Mesothelial cell of epicardium (in vitro differentiated cells): ENCODE measurements around the gene EMB. TPM values are rescaled to one million over a fixed set of nuclear protein-coding genes. Genes with fewer than 3 reads are reported as not detected.
"Not testable (repeated sequence)": the region's sequence is repeated elsewhere in the genome, so short reads cannot be mapped to it uniquely, and the experiment has no call there.

Experiments used
- DNase-seq, 2 experiments: peaks; one replicate each; pipeline ENCODE4 v3.0.0; 2021; ENCODE audit warnings: low spot score in 2 of 2; ENCODE audit not compliant: unreplicated experiment in 2 of 2
- H3K27ac Mint-ChIP-seq: 2 replicates; pipeline ENCODE4 v1.8.0; 2021; ENCODE audit warnings: mixed read lengths
- H3K27me3 Mint-ChIP-seq: 2 replicates; pipeline ENCODE4 v1.8.0; 2021; ENCODE audit warnings: low read depth, mixed read lengths
- H3K36me3 Mint-ChIP-seq: 2 replicates; pipeline ENCODE4 v1.8.0; 2021; ENCODE audit warnings: mixed read lengths
- H3K4me1 Mint-ChIP-seq: 2 replicates; pipeline ENCODE4 v1.8.0; 2021; ENCODE audit warnings: mixed read lengths
- H3K4me3 Mint-ChIP-seq: 2 replicates; pipeline ENCODE4 v1.8.0; 2021; ENCODE audit warnings: mild to moderate bottlenecking, moderate library complexity, mixed read lengths
- H3K9me3 Mint-ChIP-seq: 2 replicates; pipeline ENCODE4 v1.8.0; 2021; ENCODE audit warnings: mixed read lengths
- total RNA-seq: library from RNA; stranded (reverse); gene quantifications from 3 replicates; pipeline ENCODE4 v1.2.1, GENCODE V29; 2021
- TF ChIP-seq, protein P1 (sequence below): fragments of 200-600 bp; sonication (generic); IDR thresholded peaks from one replicate; pipeline ENCODE4 v1.5.0; 2021; ENCODE audit warnings: antibody characterized with exemption; ENCODE audit not compliant: unreplicated experiment

EMB gene
- total RNA-seq, 1 donor from 2014 or later = 15.7 TPM

DNA sequence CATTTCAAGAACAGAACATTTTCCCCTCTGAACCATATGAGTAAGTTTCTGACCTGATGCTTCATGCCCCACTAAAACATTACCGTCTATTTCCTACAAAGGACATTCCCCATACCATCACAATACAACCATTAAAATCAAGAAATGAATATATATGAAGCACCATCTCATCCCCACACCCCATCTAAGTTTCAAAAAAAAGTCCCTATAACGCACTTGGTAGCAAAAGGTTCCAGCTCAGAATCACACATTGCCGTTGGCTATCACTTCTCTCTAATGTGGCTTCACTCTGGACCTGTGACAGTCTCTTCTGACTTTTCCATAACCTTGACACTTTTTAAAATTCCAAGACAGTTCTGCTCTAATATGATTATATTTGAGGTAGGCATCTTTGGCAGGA lies 5.9 kb downstream of the EMB start:
- TF ChIP-seq, protein P1, sequence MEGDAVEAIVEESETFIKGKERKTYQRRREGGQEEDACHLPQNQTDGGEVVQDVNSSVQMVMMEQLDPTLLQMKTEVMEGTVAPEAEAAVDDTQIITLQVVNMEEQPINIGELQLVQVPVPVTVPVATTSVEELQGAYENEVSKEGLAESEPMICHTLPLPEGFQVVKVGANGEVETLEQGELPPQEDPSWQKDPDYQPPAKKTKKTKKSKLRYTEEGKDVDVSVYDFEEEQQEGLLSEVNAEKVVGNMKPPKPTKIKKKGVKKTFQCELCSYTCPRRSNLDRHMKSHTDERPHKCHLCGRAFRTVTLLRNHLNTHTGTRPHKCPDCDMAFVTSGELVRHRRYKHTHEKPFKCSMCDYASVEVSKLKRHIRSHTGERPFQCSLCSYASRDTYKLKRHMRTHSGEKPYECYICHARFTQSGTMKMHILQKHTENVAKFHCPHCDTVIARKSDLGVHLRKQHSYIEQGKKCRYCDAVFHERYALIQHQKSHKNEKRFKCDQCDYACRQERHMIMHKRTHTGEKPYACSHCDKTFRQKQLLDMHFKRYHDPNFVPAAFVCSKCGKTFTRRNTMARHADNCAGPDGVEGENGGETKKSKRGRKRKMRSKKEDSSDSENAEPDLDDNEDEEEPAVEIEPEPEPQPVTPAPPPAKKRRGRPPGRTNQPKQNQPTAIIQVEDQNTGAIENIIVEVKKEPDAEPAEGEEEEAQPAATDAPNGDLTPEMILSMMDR = no peak
- H3K27me3 Mint-ChIP-seq = no peaks in the 10 kb centered on the region
- no peak overlapping the region for H3K27ac Mint-ChIP-seq
- H3K36me3 Mint-ChIP-seq = no peaks in the 10 kb centered on the region
- H3K4me1 Mint-ChIP-seq = no peaks in the 10 kb centered on the region
- no peaks in the 10 kb centered on the region for H3K9me3 Mint-ChIP-seq
- H3K4me3 Mint-ChIP-seq = no peak overlapping the region
- DNase-seq = no peak

DNA sequence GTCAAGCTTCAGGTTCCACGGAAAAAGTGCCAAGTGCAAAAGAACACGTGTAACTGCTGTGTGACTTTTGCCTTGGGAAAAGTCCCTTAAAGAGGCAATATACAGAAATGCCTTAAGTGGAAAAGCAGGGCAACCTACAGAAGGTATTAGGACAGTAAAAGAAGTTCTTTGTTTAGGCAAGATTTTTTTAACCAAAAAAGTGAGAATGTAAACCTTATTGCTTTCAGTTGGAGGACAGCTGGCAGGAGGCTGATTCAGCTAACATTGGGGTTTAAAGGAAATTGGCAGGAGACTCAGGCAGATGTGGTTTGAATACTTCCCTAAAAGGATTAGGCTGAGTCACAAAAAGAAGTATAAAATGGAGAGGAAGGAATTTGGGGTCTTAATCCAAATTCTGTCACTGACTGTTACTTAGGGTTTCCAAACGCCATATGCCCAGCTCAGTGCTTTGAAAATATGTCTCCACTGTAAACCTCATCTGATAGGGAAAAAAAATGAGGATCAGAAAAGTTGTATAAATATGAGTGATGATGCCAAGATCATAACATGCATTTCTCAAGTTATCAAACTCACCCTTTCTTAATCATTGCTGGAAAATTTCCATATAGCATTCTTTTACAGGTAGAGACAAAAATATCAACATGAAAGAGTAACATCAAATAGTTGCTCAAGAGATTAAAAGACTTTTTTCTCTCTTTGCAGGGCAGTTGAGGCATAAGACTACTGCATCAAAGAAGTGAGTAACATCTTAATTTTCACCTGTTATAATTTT lies 9.8 kb downstream of the EMB start:
- H3K27ac Mint-ChIP-seq, H3K27me3 Mint-ChIP-seq, H3K4me1 Mint-ChIP-seq, H3K36me3 Mint-ChIP-seq, H3K9me3 Mint-ChIP-seq, H3K4me3 Mint-ChIP-seq, DNase-seq: not testable (repeated sequence)

GRCh38 chr5:50423100-50423799 lies 17.8 kb downstream of the EMB start:
- not testable (repeated sequence) for H3K9me3 Mint-ChIP-seq, H3K4me3 Mint-ChIP-seq, H3K4me1 Mint-ChIP-seq, H3K36me3 Mint-ChIP-seq, H3K27me3 Mint-ChIP-seq, DNase-seq
- peak overlapping the region; percentile 66 for H3K27ac Mint-ChIP-seq

DNA sequence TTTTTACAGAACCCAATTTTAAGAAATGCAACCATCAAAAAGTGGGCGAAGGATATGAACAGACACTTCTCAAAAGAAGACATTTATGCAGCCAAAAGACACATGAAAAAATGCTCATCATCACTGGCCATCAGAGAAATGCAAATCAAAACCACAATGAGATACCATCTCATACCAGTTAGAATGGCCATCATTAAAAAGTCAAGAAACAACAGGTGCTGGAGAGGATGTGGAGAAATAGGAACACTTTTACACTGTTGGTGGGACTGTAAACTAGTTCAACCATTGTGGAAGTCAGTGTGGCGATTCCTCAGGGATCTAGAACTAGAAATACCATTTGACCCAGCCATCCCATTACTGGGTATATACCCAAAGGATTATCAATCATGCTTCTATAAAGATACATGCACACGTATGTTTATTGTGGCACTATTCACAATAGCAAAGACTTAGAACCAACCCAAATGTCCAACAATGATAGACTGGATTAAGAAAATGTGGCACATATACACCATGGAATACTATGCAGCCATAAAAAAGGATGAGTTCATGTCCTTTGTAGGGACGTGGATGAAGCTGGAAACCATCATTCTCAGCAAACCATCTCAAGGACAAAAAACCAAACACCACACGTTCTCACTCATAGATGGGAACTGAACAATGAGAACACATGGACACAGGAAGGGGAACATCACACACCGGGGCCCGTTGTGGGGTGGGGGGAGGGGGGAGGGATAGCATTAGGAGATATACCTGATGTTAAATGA lies 19.7 kb downstream of the EMB start:
- not testable (repeated sequence) for H3K9me3 Mint-ChIP-seq

GRCh38 chr5:50420343-50420935 lies 20.6 kb downstream of the EMB start:
- Mint-ChIP-seq H3K4me1 (peaks cover 4% of the 10 kb centered on the region), H3K4me3 (no peak overlapping the region), H3K9me3 (peaks cover 7% of the 10 kb centered on the region), H3K36me3 (peaks cover 5% of the 10 kb centered on the region), H3K27ac (no peak overlapping the region), H3K27me3 (no peaks in the 10 kb centered on the region)
- TF ChIP-seq, protein P1 = no peak
- no peak for DNase-seq

More for the DNA sequence above, 19.7 kb downstream of the EMB start:
- H3K4me3 Mint-ChIP-seq, H3K36me3 Mint-ChIP-seq, H3K4me1 Mint-ChIP-seq, H3K27me3 Mint-ChIP-seq, H3K27ac Mint-ChIP-seq, DNase-seq: not testable (repeated sequence)

DNA sequence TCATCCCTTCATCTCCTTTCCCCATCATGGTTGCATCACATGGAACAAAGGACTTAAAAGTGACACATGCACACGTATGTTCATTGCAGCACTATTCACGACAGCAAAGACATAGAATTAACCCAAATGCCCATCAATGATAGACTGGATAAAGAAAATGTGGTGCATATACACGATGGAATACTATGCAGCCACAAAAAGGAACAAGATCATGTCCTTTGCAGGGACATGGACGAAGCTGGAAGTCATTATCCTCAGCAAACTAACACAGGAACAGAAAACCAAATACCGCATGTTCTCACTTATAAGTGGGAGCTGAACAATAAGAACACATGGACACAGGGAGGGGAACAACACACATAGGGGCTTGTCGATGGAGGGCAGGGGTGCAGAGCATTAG lies 21.4 kb downstream of the EMB start:
- not testable (repeated sequence) for H3K4me3 Mint-ChIP-seq, H3K4me1 Mint-ChIP-seq, H3K36me3 Mint-ChIP-seq, H3K27ac Mint-ChIP-seq, DNase-seq, H3K27me3 Mint-ChIP-seq, H3K9me3 Mint-ChIP-seq

GRCh38 chr5:50416637-50417036 lies 24.5 kb downstream of the EMB start:
- not testable (repeated sequence) for H3K36me3 Mint-ChIP-seq, H3K4me3 Mint-ChIP-seq, DNase-seq, H3K27me3 Mint-ChIP-seq, H3K4me1 Mint-ChIP-seq, H3K27ac Mint-ChIP-seq, H3K9me3 Mint-ChIP-seq

DNA sequence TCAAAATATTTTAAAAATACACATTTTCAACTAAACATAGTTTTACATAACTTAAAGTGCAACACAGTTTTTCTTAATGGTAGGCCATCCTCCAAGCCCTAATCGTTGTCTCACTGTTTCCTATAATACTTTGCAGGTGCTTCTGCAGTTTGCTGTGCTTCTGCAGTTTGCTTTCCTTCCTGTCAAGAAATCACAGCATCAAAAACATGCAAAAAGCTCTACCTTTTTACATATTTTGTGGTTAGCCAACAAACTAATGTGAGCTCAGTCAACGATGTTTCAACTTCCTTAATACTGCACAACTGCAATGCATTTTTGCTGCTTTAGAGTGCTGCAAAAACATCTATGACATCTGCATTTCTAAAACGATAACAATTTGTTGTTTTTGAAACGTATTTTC lies 25.2 kb downstream of the EMB start:
- TF ChIP-seq, protein P1 = no peak
- Mint-ChIP-seq H3K4me1 (no peaks in the 10 kb centered on the region), H3K27me3 (no peaks in the 10 kb centered on the region), H3K9me3 (peaks cover 4% of the 10 kb centered on the region), H3K27ac (no peak overlapping the region), H3K4me3 (no peak overlapping the region), H3K36me3 (peaks cover 3% of the 10 kb centered on the region)
- DNase-seq = no peak

DNA sequence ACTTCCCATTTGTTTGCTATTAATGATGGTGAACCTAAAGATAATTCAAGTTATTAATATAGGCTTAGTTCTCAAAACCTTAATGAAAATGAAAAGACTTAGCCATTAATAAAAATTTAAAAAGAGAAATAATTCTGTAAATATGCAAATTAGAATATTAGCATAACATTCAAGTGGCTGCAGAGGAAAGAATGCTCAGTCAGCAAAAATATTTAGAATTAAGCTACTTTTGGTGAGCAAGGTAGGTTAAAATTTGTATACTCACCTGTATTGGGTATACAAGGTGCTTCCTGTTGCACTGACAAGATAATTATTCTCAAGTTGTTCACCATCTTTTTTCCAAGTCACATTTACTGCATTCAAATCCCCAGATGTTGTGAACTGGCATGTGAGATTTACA lies 30.2 kb downstream of the EMB start:
- not testable (repeated sequence) for H3K36me3 Mint-ChIP-seq, H3K27ac Mint-ChIP-seq, H3K4me3 Mint-ChIP-seq, H3K27me3 Mint-ChIP-seq, H3K4me1 Mint-ChIP-seq, H3K9me3 Mint-ChIP-seq, DNase-seq
